ENCODE data around the gene FAM25C. TPM values are rescaled to one million over a fixed set of nuclear protein-coding genes. Genes with fewer than 3 reads are reported as not detected.
"Not testable (repeated sequence)": the region's sequence is repeated elsewhere in the genome, so short reads cannot be mapped to it uniquely, and the experiment has no call there.

FAM25C gene
- polyA plus RNA-seq (2013, experiment 1 of 2) = not detected
- polyA plus RNA-seq (2013, experiment 2 of 2) = not detected

DNA sequence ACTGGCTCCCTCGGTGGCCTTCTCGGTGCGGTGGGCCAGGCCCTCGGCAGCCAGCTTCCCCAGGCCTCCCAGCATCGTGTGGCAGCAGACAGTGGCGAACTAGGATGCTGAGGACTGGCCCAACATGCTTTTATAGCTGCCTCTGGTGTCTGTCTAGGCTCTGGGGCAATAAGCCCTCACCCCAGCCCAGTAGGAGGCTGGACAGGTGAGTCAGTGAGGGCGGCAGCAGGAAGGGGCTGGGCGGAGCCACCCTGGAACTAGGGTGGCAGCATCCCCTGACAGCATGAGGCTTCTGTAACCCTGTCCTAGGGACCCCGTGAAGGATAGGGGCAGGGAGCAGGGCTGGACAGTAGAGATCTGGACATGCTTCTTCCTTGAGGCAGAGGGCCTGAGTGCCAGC, at the start of gene FAM25C:
Gene FAM25C (minus strand): TSS at position 101 of the 400 bp plus-strand sequence. CDS start 26 bp downstream, at position 75.
- H3K23ac ChIP-seq (ENCODE audit: low read length in 2 of 2) = not testable (repeated sequence)

DNA sequence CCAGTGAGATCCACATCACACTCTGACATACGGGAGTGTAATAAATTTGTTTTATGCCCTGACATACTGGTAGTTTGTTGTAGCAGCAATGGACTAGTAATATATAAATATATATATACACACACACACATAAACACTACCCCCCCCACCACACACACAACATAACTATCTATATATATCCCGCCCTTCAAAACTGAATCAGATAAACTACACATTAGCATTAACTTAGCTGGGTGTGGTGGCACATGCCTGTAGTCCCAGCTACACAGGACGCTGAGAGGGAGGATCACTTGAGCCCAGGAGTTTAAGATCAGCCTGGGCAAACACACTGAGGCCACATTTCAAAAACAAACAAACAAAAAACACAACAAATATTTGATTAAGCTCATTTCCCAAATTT, 45.0 kb upstream of the FAM25C start:
- not testable (repeated sequence) for H3K4me2 ChIP-seq (ENCODE audit: low read length, poor library complexity, severe bottlenecking); DNase-seq; H3K23ac ChIP-seq (ENCODE audit: low read length in 2 of 2); H3K27ac ChIP-seq (ENCODE audit: low read length, poor library complexity, severe bottlenecking); H3K27me3 ChIP-seq (ENCODE audit: control insufficient read depth in 1 of 2, insufficient read depth in 1 of 2, low read length in 2 of 2); H2BK5ac ChIP-seq (ENCODE audit: low read depth, low read length, poor library complexity, severe bottlenecking); H2BK12ac ChIP-seq (ENCODE audit: low read length in 2 of 2); H2BK120ac ChIP-seq (ENCODE audit: low read depth, low read length); H3K9ac ChIP-seq (ENCODE audit: low read length); H3K4me1 ChIP-seq (ENCODE audit: control insufficient read depth, insufficient read depth, low read depth, low read length); H2AK5ac ChIP-seq (ENCODE audit: low read length, severe bottlenecking); H3K4ac ChIP-seq (ENCODE audit: low read depth in 1 of 2, low read length in 2 of 2); H3K79me1 ChIP-seq (replicated peaks; ENCODE audit: low read length, poor library complexity, severe bottlenecking); H2AFZ ChIP-seq (ENCODE audit: low read depth, low read length); H4K8ac ChIP-seq (ENCODE audit: low read length); H3K18ac ChIP-seq (ENCODE audit: low read depth in 1 of 2, low read length in 2 of 2); H4K91ac ChIP-seq (ENCODE audit: low read length); H3K36me3 ChIP-seq (ENCODE audit: control insufficient read depth in 1 of 2, insufficient read depth in 2 of 2, low read depth in 1 of 2, low read length in 2 of 2); H3K9me3 ChIP-seq (ENCODE audit: control insufficient read depth, low read length); H3K14ac ChIP-seq (ENCODE audit: low read length in 2 of 2); H2BK15ac ChIP-seq (ENCODE audit: low read depth, poor library complexity, severe bottlenecking); H3K4me3 ChIP-seq (ENCODE audit: insufficient read depth in 1 of 2, low read depth in 1 of 2, low read length in 2 of 2)
- WGBS = 96% methylated on average over 2 of the region's 3 CpGs

More for the DNA sequence above, at the start of gene FAM25C:
- not testable (repeated sequence) for H4K91ac ChIP-seq (ENCODE audit: low read length); DNase-seq; H3K4me3 ChIP-seq (ENCODE audit: insufficient read depth in 1 of 2, low read depth in 1 of 2, low read length in 2 of 2); H3K79me1 ChIP-seq (replicated peaks; ENCODE audit: low read length, poor library complexity, severe bottlenecking); H2BK15ac ChIP-seq (ENCODE audit: low read depth, poor library complexity, severe bottlenecking); H2BK5ac ChIP-seq (ENCODE audit: low read depth, low read length, poor library complexity, severe bottlenecking); H3K4me1 ChIP-seq (ENCODE audit: control insufficient read depth, insufficient read depth, low read depth, low read length); H2AK5ac ChIP-seq (ENCODE audit: low read length, severe bottlenecking); H3K18ac ChIP-seq (ENCODE audit: low read depth in 1 of 2, low read length in 2 of 2); H3K27ac ChIP-seq (ENCODE audit: low read length, poor library complexity, severe bottlenecking); H3K14ac ChIP-seq (ENCODE audit: low read length in 2 of 2); H2BK12ac ChIP-seq (ENCODE audit: low read length in 2 of 2); H2AFZ ChIP-seq (ENCODE audit: low read depth, low read length); H3K9ac ChIP-seq (ENCODE audit: low read length); H3K4ac ChIP-seq (ENCODE audit: low read depth in 1 of 2, low read length in 2 of 2); H4K8ac ChIP-seq (ENCODE audit: low read length); H3K27me3 ChIP-seq (ENCODE audit: control insufficient read depth in 1 of 2, insufficient read depth in 1 of 2, low read length in 2 of 2); H3K36me3 ChIP-seq (ENCODE audit: control insufficient read depth in 1 of 2, insufficient read depth in 2 of 2, low read depth in 1 of 2, low read length in 2 of 2); H3K4me2 ChIP-seq (ENCODE audit: low read length, poor library complexity, severe bottlenecking); H2BK120ac ChIP-seq (ENCODE audit: low read depth, low read length); H3K9me3 ChIP-seq (ENCODE audit: control insufficient read depth, low read length)
- no CpG with 5 or more reads among the region's 9 CpGs for WGBS

DNA sequence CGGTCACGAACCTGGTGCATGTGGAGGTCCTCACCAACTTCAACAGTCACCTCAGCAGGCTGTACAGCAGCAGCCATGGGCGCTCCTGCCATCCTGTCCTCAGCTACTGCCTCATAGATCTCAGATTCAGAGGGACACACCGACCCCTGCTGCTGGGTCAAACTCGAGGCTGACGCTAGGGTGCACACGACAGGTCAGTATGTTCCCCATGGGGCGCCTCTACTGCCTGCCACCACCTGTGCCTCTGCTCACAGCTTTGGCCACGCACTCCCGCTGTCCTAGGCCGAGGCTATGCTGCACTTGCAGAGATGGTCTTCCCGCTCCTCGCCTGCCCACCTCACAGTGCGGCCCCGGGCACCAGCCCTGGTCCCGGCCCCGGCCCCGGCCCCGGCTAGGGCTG, 31.8 kb upstream of the FAM25C start:
- not testable (repeated sequence) for H3K9me3 ChIP-seq (ENCODE audit: control insufficient read depth, low read length); H2BK5ac ChIP-seq (ENCODE audit: low read depth, low read length, poor library complexity, severe bottlenecking); DNase-seq; H2BK12ac ChIP-seq (ENCODE audit: low read length in 2 of 2); H3K9ac ChIP-seq (ENCODE audit: low read length); H2BK120ac ChIP-seq (ENCODE audit: low read depth, low read length); H3K79me1 ChIP-seq (replicated peaks; ENCODE audit: low read length, poor library complexity, severe bottlenecking); H3K4me3 ChIP-seq (ENCODE audit: insufficient read depth in 1 of 2, low read depth in 1 of 2, low read length in 2 of 2); H3K36me3 ChIP-seq (ENCODE audit: control insufficient read depth in 1 of 2, insufficient read depth in 2 of 2, low read depth in 1 of 2, low read length in 2 of 2); H2AFZ ChIP-seq (ENCODE audit: low read depth, low read length); H3K23ac ChIP-seq (ENCODE audit: low read length in 2 of 2); H3K14ac ChIP-seq (ENCODE audit: low read length in 2 of 2); H3K4ac ChIP-seq (ENCODE audit: low read depth in 1 of 2, low read length in 2 of 2); H3K4me1 ChIP-seq (ENCODE audit: control insufficient read depth, insufficient read depth, low read depth, low read length); H3K27me3 ChIP-seq (ENCODE audit: control insufficient read depth in 1 of 2, insufficient read depth in 1 of 2, low read length in 2 of 2); H4K91ac ChIP-seq (ENCODE audit: low read length); H2BK15ac ChIP-seq (ENCODE audit: low read depth, poor library complexity, severe bottlenecking); H4K8ac ChIP-seq (ENCODE audit: low read length); H3K18ac ChIP-seq (ENCODE audit: low read depth in 1 of 2, low read length in 2 of 2); H3K27ac ChIP-seq (ENCODE audit: low read length, poor library complexity, severe bottlenecking); H3K4me2 ChIP-seq (ENCODE audit: low read length, poor library complexity, severe bottlenecking); H2AK5ac ChIP-seq (ENCODE audit: low read length, severe bottlenecking)
- 83% methylated on average over 8 of the region's 19 CpGs for WGBS

DNA sequence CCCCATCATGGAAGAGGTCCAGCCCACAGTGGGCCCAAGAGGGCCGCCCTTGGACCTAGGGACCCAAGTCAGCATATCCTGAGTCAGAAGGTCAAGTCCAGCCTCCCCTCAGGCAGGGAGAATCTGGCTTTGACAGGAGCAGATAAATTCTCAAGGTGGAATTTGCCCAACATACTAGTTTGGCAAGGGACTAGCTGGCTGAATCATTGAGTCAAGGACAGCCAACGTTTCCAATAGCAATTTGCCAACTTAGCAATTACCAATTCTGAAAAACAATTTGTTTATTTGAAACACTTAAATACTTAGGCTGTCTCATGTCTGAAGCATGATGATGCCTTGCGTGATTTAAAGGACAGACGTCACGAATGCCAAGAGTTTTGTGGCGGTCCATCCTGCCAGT, 2.7 kb upstream of the FAM25C start:
- H2AFZ ChIP-seq (ENCODE audit: low read depth, low read length); H3K4me2 ChIP-seq (ENCODE audit: low read length, poor library complexity, severe bottlenecking); H2BK5ac ChIP-seq (ENCODE audit: low read depth, low read length, poor library complexity, severe bottlenecking); H3K27me3 ChIP-seq (ENCODE audit: control insufficient read depth in 1 of 2, insufficient read depth in 1 of 2, low read length in 2 of 2); H3K36me3 ChIP-seq (ENCODE audit: control insufficient read depth in 1 of 2, insufficient read depth in 2 of 2, low read depth in 1 of 2, low read length in 2 of 2); H3K14ac ChIP-seq (ENCODE audit: low read length in 2 of 2); H4K8ac ChIP-seq (ENCODE audit: low read length); H3K79me1 ChIP-seq (replicated peaks; ENCODE audit: low read length, poor library complexity, severe bottlenecking); H4K91ac ChIP-seq (ENCODE audit: low read length); H2BK120ac ChIP-seq (ENCODE audit: low read depth, low read length); DNase-seq; H2BK12ac ChIP-seq (ENCODE audit: low read length in 2 of 2); H3K27ac ChIP-seq (ENCODE audit: low read length, poor library complexity, severe bottlenecking); H3K4ac ChIP-seq (ENCODE audit: low read depth in 1 of 2, low read length in 2 of 2); H3K9ac ChIP-seq (ENCODE audit: low read length); H3K9me3 ChIP-seq (ENCODE audit: control insufficient read depth, low read length); H2BK15ac ChIP-seq (ENCODE audit: low read depth, poor library complexity, severe bottlenecking); H2AK5ac ChIP-seq (ENCODE audit: low read length, severe bottlenecking); H3K23ac ChIP-seq (ENCODE audit: low read length in 2 of 2); H3K4me1 ChIP-seq (ENCODE audit: control insufficient read depth, insufficient read depth, low read depth, low read length); H3K4me3 ChIP-seq (ENCODE audit: insufficient read depth in 1 of 2, low read depth in 1 of 2, low read length in 2 of 2); H3K18ac ChIP-seq (ENCODE audit: low read depth in 1 of 2, low read length in 2 of 2): not testable (repeated sequence)
- WGBS = no CpG with 5 or more reads among the region's 6 CpGs

Data from mesenchymal stem cell (in vitro differentiated cells and primary cell).